WTC11 (cell line): ENCODE measurements around the gene SLC5A12. TPM values are rescaled to one million over a fixed set of nuclear protein-coding genes. Genes with fewer than 3 reads are reported as not detected.

Source experiments
- ATAC-seq: fragments of 200-7000 bp; cut with Tn5 transposase; 2 replicates; pipeline ENCODE4 v1.10.0; 2021; ENCODE audit warnings: mild to moderate bottlenecking, moderate library complexity
- CTCF ChIA-PET: fragments of 300-600 bp; sonication (Branson Sonifier 250); formaldehyde crosslinking; loops from one replicate; lab custom pipeline; 2021; ENCODE audit warnings: antibody characterized with exemption; lab: Charles Lee
- POLR2A ChIA-PET: fragments of 350-600 bp; sonication (Branson Sonifier 250); formaldehyde crosslinking; loops from one replicate; lab custom pipeline; 2021; ENCODE audit warnings: antibody characterized with exemption; lab: Charles Lee
- DNase-seq: peaks from one replicate; pipeline ENCODE4 v3.0.0; 2021; ENCODE audit warnings: low spot score
- H3K27ac Mint-ChIP-seq: 2 replicates; pipeline ENCODE4 v1.8.0; 2021; ENCODE audit warnings: mixed read lengths
- H3K27me3 Mint-ChIP-seq: 2 replicates; pipeline ENCODE4 v1.8.0; 2021; ENCODE audit warnings: low read depth, mild to moderate bottlenecking, moderate library complexity, mixed read lengths
- H3K36me3 Mint-ChIP-seq: 2 replicates; pipeline ENCODE4 v1.8.0; 2021; ENCODE audit warnings: mixed read lengths
- H3K4me1 Mint-ChIP-seq: 2 replicates; pipeline ENCODE4 v1.8.0; 2022; ENCODE audit warnings: mixed read lengths
- H3K4me3 Mint-ChIP-seq: 2 replicates; pipeline ENCODE4 v1.8.0; 2021; ENCODE audit warnings: mild to moderate bottlenecking, moderate library complexity, mixed read lengths
- H3K9me3 Mint-ChIP-seq: 2 replicates; pipeline ENCODE4 v1.8.0; 2021; ENCODE audit warnings: mixed read lengths
- AR ChIP-seq: fragments of 250-450 bp; sonication (Bioruptor Pico); IDR thresholded peaks from 2 replicates; pipeline ENCODE4 v1.9.0; 2021; ENCODE audit warnings: mild to moderate bottlenecking
- ATF3 ChIP-seq: sonication (generic); formaldehyde crosslinking; conservative IDR thresholded peaks from 2 replicates; pipeline ENCODE4 v1.8.1; 2022; ENCODE audit warnings: mild to moderate bottlenecking, missing genetic modification reagents
- CDX4 ChIP-seq: fragments of 250-450 bp; sonication (Bioruptor Pico); IDR thresholded peaks from 2 replicates; pipeline ENCODE4 v1.9.0; 2021; ENCODE audit warnings: moderate library complexity, mild to moderate bottlenecking, inconsistent platforms, borderline replicate concordance
- ELF4 ChIP-seq: sonication (generic); formaldehyde crosslinking; IDR thresholded peaks from 2 replicates; pipeline ENCODE4 v1.8.1; 2022; ENCODE audit warnings: low read depth, mild to moderate bottlenecking, moderate library complexity, missing genetic modification reagents
- EMX1 ChIP-seq: fragments of 250-450 bp; sonication (Bioruptor Pico); IDR thresholded peaks from 2 replicates; pipeline ENCODE4 v1.8.0; 2021; ENCODE audit warnings: mild to moderate bottlenecking
- ESRRA ChIP-seq: sonication (generic); formaldehyde crosslinking; IDR thresholded peaks from 2 replicates; pipeline ENCODE4 v1.8.1; 2022; ENCODE audit warnings: mild to moderate bottlenecking, missing genetic modification reagents, borderline replicate concordance
- ETV6 ChIP-seq: sonication (generic); formaldehyde crosslinking; IDR thresholded peaks from 2 replicates; pipeline ENCODE4 v1.8.1; 2022; ENCODE audit warnings: mild to moderate bottlenecking, missing genetic modification reagents
- GRHL2 ChIP-seq: fragments of 250-450 bp; sonication (Bioruptor Pico); IDR thresholded peaks from 2 replicates; pipeline ENCODE4 v1.8.0; 2022; ENCODE audit warnings: mild to moderate bottlenecking, moderate library complexity; ENCODE audit not compliant: insufficient replicate concordance, severe bottlenecking
- HMGA2 ChIP-seq: fragments of 250-450 bp; sonication (Bioruptor Pico); IDR thresholded peaks from 2 replicates; pipeline ENCODE4 v1.4.0; 2021; ENCODE audit warnings: mild to moderate bottlenecking, moderate library complexity
- HMGXB4 ChIP-seq: sonication (generic); formaldehyde crosslinking; IDR thresholded peaks from 2 replicates; pipeline ENCODE4 v1.8.1; 2023; ENCODE audit warnings: mild to moderate bottlenecking, moderate library complexity, missing genetic modification reagents
- NR3C1 ChIP-seq: sonication (generic); formaldehyde crosslinking; conservative IDR thresholded peaks from 2 replicates; pipeline ENCODE4 v1.8.1; 2023; ENCODE audit warnings: low read depth, mild to moderate bottlenecking, missing genetic modification reagents
- PREB ChIP-seq: sonication (generic); formaldehyde crosslinking; IDR thresholded peaks from 2 replicates; pipeline ENCODE4 v1.8.1; 2022; ENCODE audit warnings: mild to moderate bottlenecking, missing genetic modification reagents, moderate library complexity, borderline replicate concordance
- RORB ChIP-seq: fragments of 250-450 bp; sonication (Bioruptor Pico); IDR thresholded peaks from 2 replicates; pipeline ENCODE4 v1.9.0; 2021; ENCODE audit warnings: mild to moderate bottlenecking
- SMAD4 ChIP-seq: sonication (generic); formaldehyde crosslinking; IDR thresholded peaks from 2 replicates; pipeline ENCODE4 v1.8.0; 2022; ENCODE audit warnings: mild to moderate bottlenecking, missing genetic modification reagents
- STAT6 ChIP-seq: sonication (generic); formaldehyde crosslinking; conservative IDR thresholded peaks from 2 replicates; pipeline ENCODE4 v1.8.1; 2023; ENCODE audit warnings: mild to moderate bottlenecking, low read depth, missing genetic modification reagents, moderate library complexity
- TEAD1 ChIP-seq: sonication (generic); formaldehyde crosslinking; IDR thresholded peaks from 2 replicates; pipeline ENCODE4 v1.8.0; 2022; ENCODE audit warnings: mild to moderate bottlenecking, missing genetic modification reagents
- TEAD4 ChIP-seq: sonication (generic); formaldehyde crosslinking; IDR thresholded peaks from 2 replicates; pipeline ENCODE4 v1.8.0; 2022; ENCODE audit warnings: mild to moderate bottlenecking, missing genetic modification reagents
- TP53 ChIP-seq: sonication (generic); formaldehyde crosslinking; IDR thresholded peaks from 2 replicates; pipeline ENCODE4 v1.8.1; 2023; ENCODE audit warnings: mild to moderate bottlenecking, missing genetic modification reagents
- ZBTB43 ChIP-seq: sonication (generic); formaldehyde crosslinking; IDR thresholded peaks from 2 replicates; pipeline ENCODE4 v1.8.1; 2023; ENCODE audit warnings: mild to moderate bottlenecking, missing genetic modification reagents
- ZNF396 ChIP-seq: fragments of 250-450 bp; sonication (Bioruptor Pico); IDR thresholded peaks from 2 replicates; pipeline ENCODE4 v1.8.0; 2021; ENCODE audit warnings: mild to moderate bottlenecking, moderate library complexity, borderline replicate concordance
- ZNF416 ChIP-seq: fragments of 250-450 bp; sonication (Bioruptor Pico); IDR thresholded peaks from 2 replicates; pipeline ENCODE4 v1.9.0; 2021; ENCODE audit warnings: mild to moderate bottlenecking, inconsistent platforms
- total RNA-seq: library from RNA; stranded (reverse); gene quantifications from 3 replicates; pipeline ENCODE4 v1.2.3, GENCODE V29; 2021

SLC5A12 gene
- total RNA-seq, 1 experiment from 2014 or later, result 1.9 TPM

- no peak for TF ChIP-seq ESRRA (CRISPR knock-in tag)
- TF ChIP-seq SMAD4 (CRISPR knock-in tag), result no peak
- TF ChIP-seq TEAD1 (CRISPR knock-in tag), result no peak
- TF ChIP-seq GRHL2 (CRISPR knock-in tag), result no peak
- no peak for TF ChIP-seq ZNF396 (CRISPR knock-in tag)
- TF ChIP-seq STAT6 (CRISPR knock-in tag), result no peak
- no peak for TF ChIP-seq TP53 (CRISPR knock-in tag)
- TF ChIP-seq ZNF416 (CRISPR knock-in tag), result no peak
- no peak for TF ChIP-seq HMGXB4 (CRISPR knock-in tag)
- TF ChIP-seq EMX1 (CRISPR knock-in tag), result no peak
- TF ChIP-seq NR3C1 (CRISPR knock-in tag), result no peak
These were observed 18.3 kb downstream of the SLC5A12 start (continued) for GRCh38 chr11:26703411-26704191.

GRCh38 chr11:26702406-26702805 lies 19.5 kb downstream of the SLC5A12 start:
- Mint-ChIP-seq H3K36me3 (no peaks in the 10 kb centered on the region), H3K4me3 (no peak overlapping the region), H3K4me1 (peaks cover 9% of the 10 kb centered on the region), H3K27ac (no peak overlapping the region), H3K9me3 (no peaks in the 10 kb centered on the region), H3K27me3 (no peaks in the 10 kb centered on the region)
- no peak for DNase-seq
- POLR2A ChIA-PET, result no interaction called here
- ATAC-seq, result no peak
- CTCF ChIA-PET, result no interaction called here
- TF ChIP-seq ELF4, result no peak
- no peak for TF ChIP-seq AR
- TF ChIP-seq ATF3 (CRISPR knock-in tag), result no peak
- no peak for TF ChIP-seq ETV6 (CRISPR knock-in tag)
- no peak for TF ChIP-seq ZNF416 (CRISPR knock-in tag)
- no peak for TF ChIP-seq TEAD4 (CRISPR knock-in tag)
- TF ChIP-seq HMGA2 (CRISPR knock-in tag), result no peak
- no peak for TF ChIP-seq CDX4
- no peak for TF ChIP-seq ZBTB43 (CRISPR knock-in tag)
- TF ChIP-seq SMAD4 (CRISPR knock-in tag), result no peak
- TF ChIP-seq PREB (CRISPR knock-in tag), result no peak
- no peak for TF ChIP-seq ESRRA (CRISPR knock-in tag)
- TF ChIP-seq RORB, result no peak
- TF ChIP-seq TP53 (CRISPR knock-in tag), result no peak
